Gastrocnemius medialis (tissue), 4 donors: Measurements from ENCODE around the gene AP3B2. TPM values are rescaled to one million over a fixed set of nuclear protein-coding genes. Genes with fewer than 3 reads are reported as not detected.
A peak's percentile ranks its signal among the peaks of the same experiment; 100 is the strongest.

ENCODE experiments used
- ATAC-seq, 2 donors: fragments of 150-250 bp; one replicate each; pipeline ENCODE4 v1.9.1; 2016
- DNase-seq, 2 donors: peaks; one replicate each; pipeline ENCODE4 v3.0.0-alpha.2; 2019
- H3K27ac ChIP-seq, 4 donors: fragments of 200-600 bp; sonication (generic); 1 replicate in 1 of 4; 2 replicates in 3 of 4; pipeline ENCODE4 v1.5.1; 2016 to 2018; ENCODE audit warnings: mild to moderate bottlenecking in 2 of 4, moderate library complexity in 1 of 4
- H3K27me3 ChIP-seq, 3 donors: fragments of 200-600 bp; sonication (generic) in 2 of 3; 1 replicate in 1 of 3; 2 replicates in 2 of 3; pipeline versions ENCODE4 v1.5.1 to v1.6.0; 2016 to 2019; ENCODE audit warnings: mild to moderate bottlenecking in 1 of 3, moderate library complexity in 1 of 3
- H3K36me3 ChIP-seq, 2 donors: fragments of 200-600 bp; sonication (generic) in 1 of 2; one replicate each; pipeline ENCODE4 v1.5.1; 2017 to 2018
- H3K4me1 ChIP-seq, 2 donors: fragments of 200-600 bp; sonication (generic) in 1 of 2; one replicate each; pipeline ENCODE4 v1.5.1; 2016 to 2017; ENCODE audit warnings: mild to moderate bottlenecking in 2 of 2
- H3K4me3 ChIP-seq, 4 donors: fragments of 200-600 bp; sonication (generic) in 3 of 4; 1 replicate in 1 of 4; 2 replicates in 3 of 4; pipeline ENCODE4 v1.5.1; 2016 to 2019; ENCODE audit warnings: mild to moderate bottlenecking in 2 of 4
- H3K9me3 ChIP-seq, 3 donors: fragments of 200-600 bp; sonication (generic) in 2 of 3; 1 replicate in 1 of 3; 2 replicates in 2 of 3; pipeline ENCODE4 v1.5.1; 2016 to 2019
- POLR2A ChIP-seq, 2 donors: fragments of 450-650 bp; IDR thresholded peaks; one replicate each; pipeline ENCODE4 v1.6.1; 2017; ENCODE audit warnings: antibody characterized with exemption in 2 of 2, mild to moderate bottlenecking in 2 of 2, moderate library complexity in 2 of 2
- in situ Hi-C, 4 donors: fragments of 200-750 bp; cut with MboI; loops; one replicate each; pipeline versions ENCODE4 v1.15.0 to v1.8.0; 2017; ENCODE audit warnings: low sequenced_read_pairs in 4 of 4
- intact Hi-C: fragments of 100-400 bp; cut with DNase I; formaldehyde crosslinking; loops from one replicate; pipeline ENCODE4 v1.15.1; 2023; ENCODE audit warnings: low total_unique reads
- total RNA-seq, 4 donors: library from RNA; depleted of rRNA; stranded (reverse); fragments of >200 nt; gene quantifications; one replicate each; pipeline versions ENCODE4 v1.1.0 to v1.2.3, GENCODE V29; 2016
- TF ChIP-seq, protein P1 (sequence below), 5 experiments: fragments of 450-650 bp in 3 of 5; fragments of 200-600 bp in 2 of 5; sonication (generic) in 2 of 5; IDR thresholded peaks in 4 of 5; conservative IDR thresholded peaks in 1 of 5; 1 replicate in 4 of 5; 2 replicates in 1 of 5; pipeline ENCODE4 v1.5.1; 2016 to 2019; ENCODE audit warnings: antibody characterized with exemption in 5 of 5, mild to moderate bottlenecking in 3 of 5, moderate library complexity in 3 of 5

Gene AP3B2
- total RNA-seq, 4 donors from 2014 or later = 0.32 TPM; not detected in 3

DNA sequence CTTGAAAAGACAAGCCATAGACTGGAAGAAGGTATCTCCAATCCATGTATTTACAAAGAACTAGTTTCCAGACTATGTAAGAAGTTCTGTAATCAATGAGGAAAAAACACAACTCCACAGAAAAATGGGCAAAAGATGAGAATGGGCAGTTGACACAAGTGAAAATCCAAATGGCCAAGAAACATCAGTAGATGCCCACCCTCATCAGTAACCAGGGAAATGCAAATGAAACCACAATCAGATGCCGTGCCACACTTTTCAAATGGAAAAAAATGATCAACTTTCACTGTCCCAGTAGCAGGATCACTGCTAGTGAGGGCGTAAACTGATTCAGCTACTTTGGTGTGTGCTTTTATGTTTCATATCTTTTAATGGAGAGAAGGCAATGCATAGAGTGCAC lies 58.0 kb downstream of the AP3B2 start:
- Histone ChIP-seq H3K4me1 (peaks cover 4 to 10% of the 10 kb centered on the region in 2 donors), H3K36me3 (no peaks in the 10 kb centered on the region), H3K4me3 (no peak overlapping the region), H3K27ac (no peak overlapping the region), H3K9me3 (no peaks in the 10 kb centered on the region), H3K27me3 (peaks cover 7 to 13% (median 13%) of the 10 kb centered on the region in 3 donors)
- no peak for TF ChIP-seq POLR2A (IDR thresholded peaks at IDR 0.05)
- TF ChIP-seq, protein P1, sequence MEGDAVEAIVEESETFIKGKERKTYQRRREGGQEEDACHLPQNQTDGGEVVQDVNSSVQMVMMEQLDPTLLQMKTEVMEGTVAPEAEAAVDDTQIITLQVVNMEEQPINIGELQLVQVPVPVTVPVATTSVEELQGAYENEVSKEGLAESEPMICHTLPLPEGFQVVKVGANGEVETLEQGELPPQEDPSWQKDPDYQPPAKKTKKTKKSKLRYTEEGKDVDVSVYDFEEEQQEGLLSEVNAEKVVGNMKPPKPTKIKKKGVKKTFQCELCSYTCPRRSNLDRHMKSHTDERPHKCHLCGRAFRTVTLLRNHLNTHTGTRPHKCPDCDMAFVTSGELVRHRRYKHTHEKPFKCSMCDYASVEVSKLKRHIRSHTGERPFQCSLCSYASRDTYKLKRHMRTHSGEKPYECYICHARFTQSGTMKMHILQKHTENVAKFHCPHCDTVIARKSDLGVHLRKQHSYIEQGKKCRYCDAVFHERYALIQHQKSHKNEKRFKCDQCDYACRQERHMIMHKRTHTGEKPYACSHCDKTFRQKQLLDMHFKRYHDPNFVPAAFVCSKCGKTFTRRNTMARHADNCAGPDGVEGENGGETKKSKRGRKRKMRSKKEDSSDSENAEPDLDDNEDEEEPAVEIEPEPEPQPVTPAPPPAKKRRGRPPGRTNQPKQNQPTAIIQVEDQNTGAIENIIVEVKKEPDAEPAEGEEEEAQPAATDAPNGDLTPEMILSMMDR (IDR thresholded peaks at IDR 0.05 in 4 of 5, conservative IDR thresholded peaks at IDR 0.05 in 1 of 5) = no peak
- no peak for ATAC-seq
- in situ Hi-C loops = no loop called here
- DNase-seq = no peak
- intact Hi-C loops = no loop called here

DNA sequence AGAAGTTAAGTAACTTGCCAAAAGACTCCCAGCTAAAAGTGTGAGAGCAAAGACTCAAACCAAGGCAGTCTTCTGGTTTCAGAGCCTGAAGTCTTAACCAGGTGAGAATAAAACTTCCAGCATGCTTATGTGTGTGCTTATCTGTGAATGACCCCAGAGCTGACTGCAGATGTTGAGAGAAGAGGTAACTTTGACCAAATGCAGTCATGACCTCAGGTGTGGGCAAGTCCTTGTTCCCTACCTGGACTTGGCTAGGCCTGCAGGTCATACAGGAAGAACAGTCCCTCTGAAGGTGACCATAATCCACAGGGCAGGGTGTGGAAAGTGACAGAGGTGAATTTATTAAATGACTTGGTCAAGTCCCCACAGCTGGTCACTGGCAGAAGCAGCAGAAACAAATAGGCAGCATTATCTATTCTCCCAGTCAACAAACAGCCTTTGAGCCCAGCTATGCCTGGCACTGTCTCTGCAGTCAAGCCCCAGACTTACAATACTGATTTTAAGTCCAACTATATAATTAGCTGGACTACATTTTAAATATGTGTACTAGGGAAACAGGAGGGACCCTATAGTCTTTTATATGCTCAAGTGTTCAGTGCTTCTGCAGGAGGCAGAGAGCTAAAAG lies 59.5 kb downstream of the AP3B2 start:
- H3K27ac ChIP-seq = no peak overlapping the region
- H3K27me3 ChIP-seq = peaks cover 23 to 28% (median 23%) of the 10 kb centered on the region in 3 donors
- intact Hi-C loops (no loop called here), in situ Hi-C loops (no loop called here)
- no peaks in the 10 kb centered on the region for H3K9me3 ChIP-seq
- DNase-seq (no peak), ATAC-seq (no peak)
- no peak overlapping the region for H3K4me3 ChIP-seq
- no peak for TF ChIP-seq POLR2A (IDR thresholded peaks at IDR 0.05)
- TF ChIP-seq, protein P1 (IDR thresholded peaks at IDR 0.05 in 4 of 5, conservative IDR thresholded peaks at IDR 0.05 in 1 of 5) = no peak
- peaks cover 12 to 17% of the 10 kb centered on the region in 2 donors for H3K4me1 ChIP-seq
- H3K36me3 ChIP-seq = no peaks in the 10 kb centered on the region

DNA sequence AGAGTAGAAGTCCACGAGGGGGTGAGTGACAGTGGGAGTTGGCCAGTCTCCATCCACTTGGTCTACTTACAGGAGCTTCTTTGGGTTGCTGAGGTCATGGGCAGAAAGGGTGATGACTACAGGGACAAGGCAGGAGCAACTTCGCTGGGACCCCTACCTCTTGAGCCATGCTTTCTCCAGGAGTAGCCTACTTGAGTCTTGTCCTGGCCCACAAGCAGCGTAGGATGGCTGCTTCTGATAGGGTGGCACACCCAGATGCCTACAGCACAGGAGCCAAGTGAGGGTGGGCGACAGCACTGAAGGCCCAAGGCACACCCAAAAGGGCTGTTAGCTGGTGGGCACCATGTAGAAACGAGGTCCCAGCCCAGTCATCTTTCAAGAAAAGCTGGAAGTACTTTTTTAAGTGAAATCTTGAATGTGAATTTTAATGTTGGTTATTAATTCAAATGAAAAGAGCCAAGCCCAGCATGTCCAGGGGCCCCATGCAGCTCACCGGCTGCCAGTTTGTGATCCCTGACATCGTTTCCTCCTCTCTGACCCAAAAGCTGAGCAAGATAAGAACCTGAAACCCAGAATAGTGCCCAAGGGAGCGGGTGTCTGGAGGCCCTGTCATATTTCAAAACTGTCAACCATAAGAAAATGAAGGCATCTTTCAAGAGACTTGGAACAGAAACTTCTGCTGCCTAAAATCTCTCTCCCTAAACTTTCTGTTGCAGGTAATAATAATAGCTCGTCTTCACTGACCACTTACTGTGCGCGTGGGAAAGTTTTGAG lies 60.3 kb downstream of the AP3B2 start:
- Histone ChIP-seq H3K9me3 (no peaks in the 10 kb centered on the region), H3K4me3 (no peak overlapping the region), H3K36me3 (no peaks in the 10 kb centered on the region), H3K4me1 (peaks cover 12 to 17% of the 10 kb centered on the region in 2 donors), H3K27me3 (peaks cover 26 to 32% (median 29%) of the 10 kb centered on the region in 3 donors), H3K27ac (no peak overlapping the region)
- ATAC-seq (no peak), DNase-seq (no peak)
- in situ Hi-C loops (no loop called here), intact Hi-C loops (loop anchor here (5.0 to 10.0 kb wide), 2 partner anchors 97 to 165 kb away; no protein-coding TSS in a partner anchor)
- TF ChIP-seq, protein P1 (IDR thresholded peaks at IDR 0.05 in 4 of 5, conservative IDR thresholded peaks at IDR 0.05 in 1 of 5) = no peak
- TF ChIP-seq POLR2A (IDR thresholded peaks at IDR 0.05) = no peak

DNA sequence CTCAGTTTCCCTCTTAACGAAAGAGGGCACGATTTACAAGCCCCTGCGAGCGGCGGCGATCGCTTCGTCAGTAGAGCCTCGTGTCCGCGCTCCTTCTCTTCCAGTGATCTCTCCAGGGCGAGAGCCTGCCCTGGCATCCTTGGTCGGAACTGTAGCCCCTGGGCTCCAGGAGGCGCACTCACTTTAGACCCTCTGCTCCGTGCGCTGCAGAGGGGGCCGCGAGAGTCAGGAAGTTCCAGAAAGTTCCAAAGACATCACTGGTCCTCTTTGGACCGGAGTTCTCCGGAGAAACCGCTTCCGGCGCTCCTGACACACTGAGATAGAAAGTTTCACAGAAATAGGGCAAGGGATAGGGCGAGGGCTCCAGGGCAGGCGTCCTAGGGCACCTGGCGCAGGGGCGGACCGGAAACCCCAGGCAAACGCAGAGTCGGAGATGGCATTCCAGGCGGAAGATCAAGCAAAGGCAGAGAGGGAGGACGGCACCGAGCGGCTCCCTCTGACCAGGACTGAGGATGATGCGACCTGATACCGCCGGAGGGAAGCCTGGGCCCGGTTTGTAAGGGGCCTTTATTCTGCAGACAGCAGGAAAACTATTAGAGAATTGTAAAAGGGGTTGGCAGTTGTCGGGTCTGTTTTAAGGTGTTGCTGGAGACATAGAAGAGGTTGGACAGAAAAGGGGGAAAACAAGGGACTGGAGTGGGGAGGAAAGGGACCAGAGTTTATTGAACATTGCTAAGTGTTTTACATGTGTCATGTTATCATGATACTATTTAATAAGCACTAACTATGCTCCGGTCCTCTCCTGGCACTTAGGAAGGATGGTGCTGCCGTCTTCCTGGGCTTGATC lies 61.2 kb downstream of the AP3B2 start:
- H3K27me3 ChIP-seq = peaks cover 26 to 38% (median 35%) of the 10 kb centered on the region in 3 donors
- H3K36me3 ChIP-seq = no peaks in the 10 kb centered on the region
- in situ Hi-C loops = no loop called here
- H3K27ac ChIP-seq = peak overlapping the region in 1 of 4 donors; percentile 33
- no peaks in the 10 kb centered on the region for H3K9me3 ChIP-seq
- peak overlapping the region; percentile 52 to 83 (median 63) for H3K4me3 ChIP-seq
- TF ChIP-seq POLR2A (IDR thresholded peaks at IDR 0.05) = no peak
- DNase-seq (no peak), ATAC-seq (no peak)
- intact Hi-C loops = loop anchor here (5.0 to 10.0 kb wide), 2 partner anchors 96 to 166 kb away; no protein-coding TSS in a partner anchor
- peaks cover 12 to 17% of the 10 kb centered on the region in 2 donors for H3K4me1 ChIP-seq
